ENCODE data around the gene COL5A2.

COL5A2 gene

DNA sequence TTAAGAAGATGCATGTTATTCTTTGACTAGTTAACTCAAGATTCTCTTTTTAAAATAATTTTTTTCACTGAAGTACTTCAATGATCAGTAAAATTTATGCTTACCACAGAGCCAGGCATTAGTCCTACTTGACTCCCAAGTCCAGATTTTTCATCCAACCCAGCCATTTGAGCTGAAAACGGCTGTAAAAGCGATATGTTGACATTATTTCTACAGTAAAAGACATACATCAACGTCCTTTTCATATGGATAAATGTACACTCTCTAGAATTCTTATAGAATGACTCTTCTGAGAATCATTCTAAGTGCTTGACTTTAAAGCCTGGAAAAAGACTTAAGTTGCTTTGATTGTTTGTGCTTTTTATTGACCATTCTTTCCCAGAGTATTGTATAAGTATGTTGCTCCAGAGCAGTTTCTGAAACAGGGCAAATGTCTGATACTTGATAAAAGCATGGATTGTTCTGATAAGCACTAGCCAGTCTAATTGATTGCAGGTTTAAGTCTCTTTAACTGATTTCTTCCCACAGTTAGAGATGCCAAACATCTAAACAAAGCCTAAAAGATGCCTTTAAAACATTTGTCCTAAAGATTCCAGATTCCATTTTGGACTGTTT, 90.9 kb downstream of the COL5A2 start:
- no peak for DNase-seq
- Histone ChIP-seq H3K4me1 (ENCODE audit: control insufficient read depth, insufficient read depth, low read length, poor library complexity, severe bottlenecking) (no peaks in the 10 kb centered on the region), H3K9me3 (ENCODE audit: control insufficient read depth, low read length) (no peaks in the 10 kb centered on the region), H3K36me3 (ENCODE audit: control insufficient read depth, insufficient read depth, low read length) (no peaks in the 10 kb centered on the region), H3K4me3 (ENCODE audit: insufficient read depth, low read depth, low read length, poor library complexity, severe bottlenecking) (no peak overlapping the region), H3K27ac (ENCODE audit: insufficient read depth, low read length, poor library complexity, severe bottlenecking) (no peak overlapping the region), H3K27me3 (replicated peaks; ENCODE audit: control insufficient read depth, insufficient read depth, low read length, poor library complexity, severe bottlenecking) (peaks cover 2% of the 10 kb centered on the region)

DNA sequence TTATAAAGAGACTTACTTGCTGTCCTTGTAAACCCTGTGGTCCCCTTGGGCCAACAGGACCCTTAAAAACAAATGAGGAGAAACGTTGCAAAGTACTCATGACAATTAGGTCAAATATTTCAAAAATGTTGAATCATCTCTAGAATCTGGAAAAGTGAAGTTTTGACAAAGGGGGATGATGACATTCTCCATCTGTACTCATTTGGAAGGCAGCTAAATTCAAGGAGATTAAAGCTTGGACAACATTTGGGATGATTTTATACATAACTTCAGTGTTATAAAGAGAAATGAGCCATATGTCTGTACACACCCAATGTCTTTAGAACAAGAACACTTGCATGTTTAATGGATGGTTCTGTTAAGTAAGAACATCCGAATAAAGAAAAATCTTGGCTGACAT, 92.9 kb downstream of the COL5A2 start:
- H3K36me3 ChIP-seq (ENCODE audit: control insufficient read depth, insufficient read depth, low read length), result no peaks in the 10 kb centered on the region
- no peak for DNase-seq
- no peak overlapping the region for H3K4me3 ChIP-seq (ENCODE audit: insufficient read depth, low read depth, low read length, poor library complexity, severe bottlenecking)
- no peaks in the 10 kb centered on the region for H3K9me3 ChIP-seq (ENCODE audit: control insufficient read depth, low read length)
- H3K27ac ChIP-seq (ENCODE audit: insufficient read depth, low read length, poor library complexity, severe bottlenecking), result no peak overlapping the region
- no peaks in the 10 kb centered on the region for H3K4me1 ChIP-seq (ENCODE audit: control insufficient read depth, insufficient read depth, low read length, poor library complexity, severe bottlenecking)
- H3K27me3 ChIP-seq (replicated peaks; ENCODE audit: control insufficient read depth, insufficient read depth, low read length, poor library complexity, severe bottlenecking), result peaks cover 2% of the 10 kb centered on the region

DNA sequence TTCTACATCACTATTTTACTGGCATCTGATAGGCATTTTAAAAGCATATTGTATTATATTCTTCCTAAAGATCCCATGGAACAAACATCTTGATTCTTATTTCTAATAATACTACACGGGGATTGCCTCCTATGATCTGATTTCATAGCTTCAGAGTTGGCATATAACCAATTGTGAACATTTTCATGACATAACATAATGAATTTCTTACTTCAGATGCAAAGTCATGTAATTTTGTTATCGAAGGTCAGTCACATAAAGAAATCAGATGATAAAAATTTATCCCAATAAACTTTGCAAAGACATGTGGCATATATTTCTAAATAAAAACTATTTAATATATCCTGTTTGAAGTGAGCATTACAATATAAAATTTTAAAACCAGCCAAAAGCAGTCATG, 93.3 kb downstream of the COL5A2 start:
- H3K4me1 ChIP-seq (ENCODE audit: control insufficient read depth, insufficient read depth, low read length, poor library complexity, severe bottlenecking), result no peaks in the 10 kb centered on the region
- H3K27ac ChIP-seq (ENCODE audit: insufficient read depth, low read length, poor library complexity, severe bottlenecking), result no peak overlapping the region
- no peak for DNase-seq
- peaks cover 2% of the 10 kb centered on the region for H3K27me3 ChIP-seq (replicated peaks; ENCODE audit: control insufficient read depth, insufficient read depth, low read length, poor library complexity, severe bottlenecking)
- H3K9me3 ChIP-seq (ENCODE audit: control insufficient read depth, low read length), result no peaks in the 10 kb centered on the region
- H3K4me3 ChIP-seq (ENCODE audit: insufficient read depth, low read depth, low read length, poor library complexity, severe bottlenecking), result no peak overlapping the region
- no peaks in the 10 kb centered on the region for H3K36me3 ChIP-seq (ENCODE audit: control insufficient read depth, insufficient read depth, low read length)

DNA sequence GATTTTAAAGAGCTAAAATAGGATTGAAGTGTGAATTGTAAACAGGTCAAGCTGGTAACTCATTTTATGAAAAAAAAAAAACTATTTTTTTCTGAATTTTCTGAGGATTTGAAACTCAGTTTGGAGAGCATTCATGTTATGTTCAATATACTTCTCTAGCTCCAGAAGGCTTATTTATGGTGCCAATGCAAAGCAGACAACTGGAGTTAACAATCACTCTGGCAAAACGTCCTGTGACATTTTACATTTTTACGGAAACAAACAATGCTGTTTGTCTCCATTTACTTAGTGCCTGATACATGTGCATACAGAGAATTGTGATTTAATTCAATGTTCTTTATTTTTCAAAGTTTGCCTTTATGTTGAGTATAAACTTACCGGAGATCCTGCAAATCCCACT, 96.0 kb downstream of the COL5A2 start:
- Histone ChIP-seq H3K27ac (ENCODE audit: insufficient read depth, low read length, poor library complexity, severe bottlenecking) (no peak overlapping the region), H3K36me3 (ENCODE audit: control insufficient read depth, insufficient read depth, low read length) (no peaks in the 10 kb centered on the region), H3K4me1 (ENCODE audit: control insufficient read depth, insufficient read depth, low read length, poor library complexity, severe bottlenecking) (no peaks in the 10 kb centered on the region), H3K4me3 (ENCODE audit: insufficient read depth, low read depth, low read length, poor library complexity, severe bottlenecking) (no peak overlapping the region), H3K9me3 (ENCODE audit: control insufficient read depth, low read length) (no peaks in the 10 kb centered on the region), H3K27me3 (replicated peaks; ENCODE audit: control insufficient read depth, insufficient read depth, low read length, poor library complexity, severe bottlenecking) (peaks cover 2% of the 10 kb centered on the region)
- no peak for DNase-seq

DNA sequence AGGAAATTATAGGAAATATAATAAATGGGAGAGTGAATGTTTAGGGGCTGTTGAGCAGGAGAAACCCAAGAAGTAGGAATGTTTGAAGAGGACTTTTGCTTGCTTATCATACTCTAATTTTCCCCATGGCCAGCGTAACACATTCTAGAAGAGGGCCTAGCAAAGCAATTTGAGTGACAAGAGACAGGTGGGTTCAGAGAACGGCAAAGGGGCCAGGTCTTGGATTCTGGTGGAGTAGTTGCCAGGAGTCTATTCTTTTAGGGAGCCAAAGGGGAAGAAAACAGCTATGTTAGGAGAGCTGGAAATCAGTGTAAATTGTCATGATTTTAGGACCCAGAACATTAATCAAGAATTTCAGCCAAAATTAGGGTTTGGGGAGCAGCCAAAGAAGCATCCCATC, 96.5 kb downstream of the COL5A2 start:
- Histone ChIP-seq H3K4me3 (ENCODE audit: insufficient read depth, low read depth, low read length, poor library complexity, severe bottlenecking) (no peak overlapping the region), H3K9me3 (ENCODE audit: control insufficient read depth, low read length) (no peaks in the 10 kb centered on the region), H3K36me3 (ENCODE audit: control insufficient read depth, insufficient read depth, low read length) (no peaks in the 10 kb centered on the region), H3K4me1 (ENCODE audit: control insufficient read depth, insufficient read depth, low read length, poor library complexity, severe bottlenecking) (no peaks in the 10 kb centered on the region), H3K27me3 (replicated peaks; ENCODE audit: control insufficient read depth, insufficient read depth, low read length, poor library complexity, severe bottlenecking) (peaks cover 2% of the 10 kb centered on the region), H3K27ac (ENCODE audit: insufficient read depth, low read length, poor library complexity, severe bottlenecking) (no peak overlapping the region)
- DNase-seq, result no peak

DNA sequence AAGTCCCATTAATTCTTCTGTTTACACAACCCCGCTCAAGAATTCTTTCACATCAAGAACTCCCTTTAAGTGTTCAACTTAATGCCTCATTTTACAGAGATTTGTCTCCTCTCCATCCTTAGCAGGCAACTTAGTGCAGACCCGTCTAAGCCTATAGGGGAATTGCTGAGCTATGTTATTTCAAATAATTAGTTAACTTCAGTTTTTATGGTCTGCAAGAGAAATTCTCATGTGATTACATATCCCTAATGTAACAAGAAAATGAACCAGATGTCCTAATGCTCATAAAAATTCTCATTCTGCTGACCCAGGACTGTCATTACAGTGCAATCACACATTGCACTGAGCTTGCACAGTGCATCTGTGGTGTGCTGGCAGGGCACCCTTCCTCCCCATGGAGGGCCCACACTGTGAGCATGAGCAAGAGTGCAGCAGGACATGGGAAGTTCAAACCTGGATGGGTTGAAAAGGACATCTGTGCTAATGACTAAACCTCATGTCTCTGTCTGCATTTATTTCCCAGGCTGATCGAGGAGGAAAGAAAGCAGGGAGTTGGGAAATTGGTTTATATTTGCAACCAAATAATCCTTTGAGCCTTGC, 97.1 kb downstream of the COL5A2 start:
- Histone ChIP-seq H3K27ac (ENCODE audit: insufficient read depth, low read length, poor library complexity, severe bottlenecking) (no peak overlapping the region), H3K4me3 (ENCODE audit: insufficient read depth, low read depth, low read length, poor library complexity, severe bottlenecking) (no peak overlapping the region), H3K9me3 (ENCODE audit: control insufficient read depth, low read length) (no peaks in the 10 kb centered on the region), H3K4me1 (ENCODE audit: control insufficient read depth, insufficient read depth, low read length, poor library complexity, severe bottlenecking) (no peaks in the 10 kb centered on the region), H3K36me3 (ENCODE audit: control insufficient read depth, insufficient read depth, low read length) (no peaks in the 10 kb centered on the region), H3K27me3 (replicated peaks; ENCODE audit: control insufficient read depth, insufficient read depth, low read length, poor library complexity, severe bottlenecking) (peaks cover 2% of the 10 kb centered on the region)
- no peak for DNase-seq

DNA sequence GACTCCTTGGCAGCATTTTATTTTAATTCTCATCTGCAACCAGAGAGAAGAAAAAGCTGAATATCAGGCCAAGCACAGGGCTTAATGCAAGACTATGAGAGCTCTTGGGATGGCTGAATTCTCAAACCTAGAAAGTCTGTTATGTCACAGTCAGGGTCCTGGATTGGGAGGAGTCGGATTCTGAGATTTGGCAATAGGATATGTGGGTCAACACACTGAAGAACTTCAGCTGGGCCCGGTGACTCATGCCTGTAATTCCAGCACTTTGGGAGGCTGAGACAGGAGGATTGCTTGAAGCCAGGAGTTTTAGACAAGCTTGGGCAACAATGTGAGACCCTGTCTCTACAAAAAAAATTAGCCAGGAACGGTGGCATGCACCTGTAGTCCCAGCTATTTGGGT, 103.0 kb downstream of the COL5A2 start:
- Histone ChIP-seq H3K27me3 (replicated peaks; ENCODE audit: control insufficient read depth, insufficient read depth, low read length, poor library complexity, severe bottlenecking) (no peaks in the 10 kb centered on the region), H3K36me3 (ENCODE audit: control insufficient read depth, insufficient read depth, low read length) (no peaks in the 10 kb centered on the region), H3K4me3 (ENCODE audit: insufficient read depth, low read depth, low read length, poor library complexity, severe bottlenecking) (no peak overlapping the region), H3K27ac (ENCODE audit: insufficient read depth, low read length, poor library complexity, severe bottlenecking) (no peak overlapping the region), H3K9me3 (ENCODE audit: control insufficient read depth, low read length) (no peaks in the 10 kb centered on the region), H3K4me1 (ENCODE audit: control insufficient read depth, insufficient read depth, low read length, poor library complexity, severe bottlenecking) (no peaks in the 10 kb centered on the region)
- no peak for DNase-seq

DNA sequence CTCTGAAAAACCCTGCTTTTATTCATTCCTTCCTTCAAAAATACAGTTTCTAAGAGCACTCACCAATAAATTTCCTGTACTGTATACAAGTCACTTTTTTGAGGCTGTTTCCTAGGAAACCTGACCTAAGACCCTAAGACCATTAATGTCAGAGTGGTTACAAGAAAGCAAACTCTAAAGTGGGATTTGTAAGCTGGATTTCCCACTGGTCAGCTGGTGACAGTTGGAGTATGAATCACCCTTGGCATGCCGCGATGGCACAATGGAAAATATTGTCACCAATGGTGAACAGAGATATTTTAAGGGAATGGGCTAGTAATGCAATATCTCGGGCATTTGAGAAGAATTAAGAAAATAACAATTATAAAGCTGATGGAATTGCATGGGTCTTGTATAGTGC, 103.4 kb downstream of the COL5A2 start:
- no peaks in the 10 kb centered on the region for H3K36me3 ChIP-seq (ENCODE audit: control insufficient read depth, insufficient read depth, low read length)
- no peak overlapping the region for H3K27ac ChIP-seq (ENCODE audit: insufficient read depth, low read length, poor library complexity, severe bottlenecking)
- H3K27me3 ChIP-seq (replicated peaks; ENCODE audit: control insufficient read depth, insufficient read depth, low read length, poor library complexity, severe bottlenecking), result no peaks in the 10 kb centered on the region
- no peak for DNase-seq
- H3K9me3 ChIP-seq (ENCODE audit: control insufficient read depth, low read length), result no peaks in the 10 kb centered on the region
- no peak overlapping the region for H3K4me3 ChIP-seq (ENCODE audit: insufficient read depth, low read depth, low read length, poor library complexity, severe bottlenecking)
- no peaks in the 10 kb centered on the region for H3K4me1 ChIP-seq (ENCODE audit: control insufficient read depth, insufficient read depth, low read length, poor library complexity, severe bottlenecking)

DNA sequence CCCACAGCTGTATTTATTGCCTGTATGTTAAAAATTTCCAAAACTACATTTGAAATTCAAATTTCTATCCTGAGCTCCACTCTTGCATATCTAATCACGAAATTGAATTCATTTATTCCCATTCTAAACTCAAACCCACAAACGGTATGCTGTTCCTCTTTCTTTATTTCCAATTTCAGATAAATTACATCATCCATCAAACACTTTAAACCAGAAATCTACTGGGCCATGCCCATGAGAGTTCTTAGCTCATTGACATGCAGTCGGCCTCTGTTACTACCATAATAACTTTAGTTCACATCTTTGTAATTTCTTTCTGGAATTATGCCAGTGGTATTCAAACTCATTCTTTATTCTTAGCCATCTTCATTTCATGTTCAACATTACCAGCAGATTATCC, 105.1 kb downstream of the COL5A2 start:
- Histone ChIP-seq H3K9me3 (ENCODE audit: control insufficient read depth, low read length) (no peaks in the 10 kb centered on the region), H3K4me3 (ENCODE audit: insufficient read depth, low read depth, low read length, poor library complexity, severe bottlenecking) (no peak overlapping the region), H3K27me3 (replicated peaks; ENCODE audit: control insufficient read depth, insufficient read depth, low read length, poor library complexity, severe bottlenecking) (no peaks in the 10 kb centered on the region), H3K4me1 (ENCODE audit: control insufficient read depth, insufficient read depth, low read length, poor library complexity, severe bottlenecking) (no peaks in the 10 kb centered on the region), H3K27ac (ENCODE audit: insufficient read depth, low read length, poor library complexity, severe bottlenecking) (no peak overlapping the region), H3K36me3 (ENCODE audit: control insufficient read depth, insufficient read depth, low read length) (no peaks in the 10 kb centered on the region)
- DNase-seq, result no peak

DNA sequence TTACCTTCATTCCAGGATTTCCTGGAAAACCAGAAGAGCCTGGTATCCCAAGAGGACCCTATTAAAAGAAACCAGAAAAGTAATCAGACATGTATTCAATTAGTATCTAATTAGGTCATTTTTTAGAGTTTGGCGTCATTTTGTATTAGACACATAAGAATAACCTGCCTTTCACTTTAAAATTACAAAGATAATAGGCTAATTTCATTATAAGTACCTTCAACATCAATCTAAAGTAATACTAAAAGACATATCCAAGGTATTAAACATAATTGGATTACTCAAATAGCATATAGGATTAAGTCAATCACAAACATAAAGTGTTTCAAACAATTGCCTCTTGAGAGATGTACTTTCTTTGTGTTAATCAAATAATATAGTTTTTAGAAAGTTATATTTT, 107.5 kb downstream of the COL5A2 start:
- Histone ChIP-seq H3K4me3 (ENCODE audit: insufficient read depth, low read depth, low read length, poor library complexity, severe bottlenecking) (no peak overlapping the region), H3K4me1 (ENCODE audit: control insufficient read depth, insufficient read depth, low read length, poor library complexity, severe bottlenecking) (no peaks in the 10 kb centered on the region), H3K27ac (ENCODE audit: insufficient read depth, low read length, poor library complexity, severe bottlenecking) (no peak overlapping the region), H3K9me3 (ENCODE audit: control insufficient read depth, low read length) (no peaks in the 10 kb centered on the region), H3K36me3 (ENCODE audit: control insufficient read depth, insufficient read depth, low read length) (no peaks in the 10 kb centered on the region), H3K27me3 (replicated peaks; ENCODE audit: control insufficient read depth, insufficient read depth, low read length, poor library complexity, severe bottlenecking) (no peaks in the 10 kb centered on the region)
- no peak for DNase-seq

Measured in effector memory CD4-positive, alpha-beta T cell (primary cell).